ENCODE data around the gene LRRC75A. TPM values are rescaled to one million over a fixed set of nuclear protein-coding genes. Genes with fewer than 3 reads are reported as not detected.

Gene LRRC75A
- total RNA-seq, 2 experiments from 2014 or later: 1.8 to 2.3 TPM

GRCh38 chr17:16482253-16482652 lies 9.7 kb downstream of the LRRC75A start:
- POLR2A ChIA-PET: no interaction called here
- no peak overlapping the region for H3K27ac Mint-ChIP-seq
- DNase-seq: no peak
- no peaks in the 10 kb centered on the region for H3K9me3 Mint-ChIP-seq
- intact Hi-C loops (cut with micrococcal nuclease): no loop called here
- ATAC-seq: no peak
- CTCF ChIA-PET: no interaction called here
- H3K4me1 Mint-ChIP-seq (ENCODE audit: low read depth): no peaks in the 10 kb centered on the region
- no peaks in the 10 kb centered on the region for H3K27me3 Mint-ChIP-seq
- TF ChIP-seq, protein P1, sequence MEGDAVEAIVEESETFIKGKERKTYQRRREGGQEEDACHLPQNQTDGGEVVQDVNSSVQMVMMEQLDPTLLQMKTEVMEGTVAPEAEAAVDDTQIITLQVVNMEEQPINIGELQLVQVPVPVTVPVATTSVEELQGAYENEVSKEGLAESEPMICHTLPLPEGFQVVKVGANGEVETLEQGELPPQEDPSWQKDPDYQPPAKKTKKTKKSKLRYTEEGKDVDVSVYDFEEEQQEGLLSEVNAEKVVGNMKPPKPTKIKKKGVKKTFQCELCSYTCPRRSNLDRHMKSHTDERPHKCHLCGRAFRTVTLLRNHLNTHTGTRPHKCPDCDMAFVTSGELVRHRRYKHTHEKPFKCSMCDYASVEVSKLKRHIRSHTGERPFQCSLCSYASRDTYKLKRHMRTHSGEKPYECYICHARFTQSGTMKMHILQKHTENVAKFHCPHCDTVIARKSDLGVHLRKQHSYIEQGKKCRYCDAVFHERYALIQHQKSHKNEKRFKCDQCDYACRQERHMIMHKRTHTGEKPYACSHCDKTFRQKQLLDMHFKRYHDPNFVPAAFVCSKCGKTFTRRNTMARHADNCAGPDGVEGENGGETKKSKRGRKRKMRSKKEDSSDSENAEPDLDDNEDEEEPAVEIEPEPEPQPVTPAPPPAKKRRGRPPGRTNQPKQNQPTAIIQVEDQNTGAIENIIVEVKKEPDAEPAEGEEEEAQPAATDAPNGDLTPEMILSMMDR (IDR thresholded peaks at IDR 0.05): no peak
- H3K4me3 Mint-ChIP-seq: no peak overlapping the region
- H3K36me3 Mint-ChIP-seq (ENCODE audit: low read depth): no peaks in the 10 kb centered on the region

DNA sequence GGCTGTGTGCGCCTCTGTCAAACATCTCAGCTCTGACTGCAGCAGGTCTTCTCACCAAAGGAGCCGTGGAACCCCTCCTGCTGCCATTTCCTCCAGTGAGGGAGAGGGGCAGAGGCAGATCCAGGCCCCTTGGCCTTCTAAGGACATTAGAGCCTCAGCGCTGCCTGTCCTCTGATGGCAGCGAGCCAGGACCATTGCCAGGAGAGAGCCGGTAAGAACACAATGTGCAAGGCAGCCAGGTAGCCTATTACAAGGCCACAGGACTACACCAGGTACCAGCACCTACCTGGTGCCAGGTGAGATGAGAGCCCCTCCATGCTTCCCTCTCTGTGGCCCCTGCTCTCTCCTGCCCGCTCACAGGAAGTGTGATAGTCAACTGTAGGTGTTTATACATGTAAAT lies 11.0 kb downstream of the LRRC75A start:
- Mint-ChIP-seq H3K4me3 (no peak overlapping the region), H3K9me3 (no peaks in the 10 kb centered on the region), H3K27me3 (no peaks in the 10 kb centered on the region), H3K36me3 (ENCODE audit: low read depth) (no peaks in the 10 kb centered on the region), H3K4me1 (ENCODE audit: low read depth) (no peaks in the 10 kb centered on the region), H3K27ac (no peak overlapping the region)
- TF ChIP-seq, protein P1 (IDR thresholded peaks at IDR 0.05): no peak
- no peak for ATAC-seq
- intact Hi-C loops (cut with micrococcal nuclease): no loop called here
- ChIA-PET POLR2A (no interaction called here), CTCF (no interaction called here)
- no peak for DNase-seq

GRCh38 chr17:16479264-16479663 lies 12.7 kb downstream of the LRRC75A start:
- no peak overlapping the region for H3K4me3 Mint-ChIP-seq

DNA sequence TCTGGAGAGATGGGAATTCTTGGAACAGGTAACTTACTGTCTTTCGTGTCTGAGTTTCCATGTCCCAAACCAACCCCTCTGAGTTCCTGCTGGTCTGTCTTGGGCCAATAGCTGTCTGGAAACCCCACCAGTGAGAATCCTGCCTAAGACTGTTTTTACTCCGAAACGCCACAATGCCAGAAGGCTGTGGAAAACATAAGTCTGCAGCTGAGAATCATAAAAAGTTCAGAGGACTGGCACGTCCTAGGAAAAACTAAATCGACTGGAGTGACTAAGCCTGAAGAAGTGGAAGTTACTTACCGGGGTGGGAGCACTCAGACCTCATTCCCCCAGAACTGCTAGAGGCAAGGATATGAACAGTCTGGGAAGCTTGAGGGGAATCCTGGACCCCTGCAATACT lies 13.3 kb downstream of the LRRC75A start:
- Mint-ChIP-seq H3K9me3 (no peaks in the 10 kb centered on the region), H3K27me3 (no peaks in the 10 kb centered on the region), H3K4me1 (ENCODE audit: low read depth) (no peaks in the 10 kb centered on the region), H3K4me3 (no peak overlapping the region), H3K27ac (no peak overlapping the region), H3K36me3 (ENCODE audit: low read depth) (no peaks in the 10 kb centered on the region)
- intact Hi-C loops (cut with micrococcal nuclease): no loop called here
- ATAC-seq (no peak), DNase-seq (no peak)
- TF ChIP-seq, protein P1 (IDR thresholded peaks at IDR 0.05): no peak
- POLR2A ChIA-PET: interaction anchor here (0.6 kb wide), 1 partner anchor 35 kb away, joined by 3 read pairs; no protein-coding TSS in a partner anchor
- CTCF ChIA-PET: interaction anchor here (0.9 kb wide), 1 partner anchor 14 kb away, joined by 3 read pairs; no protein-coding TSS in a partner anchor

More at GRCh38 chr17:16479264-16479663, 12.7 kb downstream of the LRRC75A start:
- TF ChIP-seq, protein P1 (IDR thresholded peaks at IDR 0.05): no peak
- DNase-seq: no peak
- Mint-ChIP-seq H3K27ac (no peak overlapping the region), H3K36me3 (ENCODE audit: low read depth) (no peaks in the 10 kb centered on the region), H3K4me1 (ENCODE audit: low read depth) (no peaks in the 10 kb centered on the region), H3K27me3 (no peaks in the 10 kb centered on the region), H3K9me3 (no peaks in the 10 kb centered on the region)
- ChIA-PET CTCF (no interaction called here), POLR2A (interaction anchor here (0.6 kb wide), 1 partner anchor 36 kb away, joined by 3 read pairs; no protein-coding TSS in a partner anchor)
- intact Hi-C loops (cut with micrococcal nuclease): no loop called here
- no peak for ATAC-seq

- Mint-ChIP-seq H3K4me1 (ENCODE audit: low read depth) (no peaks in the 10 kb centered on the region), H3K27me3 (no peaks in the 10 kb centered on the region), H3K36me3 (ENCODE audit: low read depth) (no peaks in the 10 kb centered on the region), H3K27ac (no peak overlapping the region), H3K9me3 (no peaks in the 10 kb centered on the region), H3K4me3 (no peak overlapping the region)
- ATAC-seq (no peak), DNase-seq (no peak)
- ChIA-PET CTCF (interaction anchor here (1.1 kb wide), 1 partner anchor 107 kb away, joined by 3 read pairs; no protein-coding TSS in a partner anchor), POLR2A (no interaction called here)
- intact Hi-C loops (cut with micrococcal nuclease): no loop called here
- TF ChIP-seq, protein P1 (IDR thresholded peaks at IDR 0.05): no peak
Measured at GRCh38 chr17:16477666-16478065, 14.3 kb downstream of the LRRC75A start.

All from activated CD8-positive, alpha-beta T cell treated with anti-CD3 and anti-CD28 coated beads for 36 hours (primary cell).